ELF-1 (cell line): ENCODE measurements around the gene PCDHGC3.
"Not testable (repeated sequence)": the region's sequence is repeated elsewhere in the genome, so short reads cannot be mapped to it uniquely, and the experiment has no call there.

Experiments used
- DNase-seq: peaks from one replicate; pipeline ENCODE4 v3.0.0-alpha.2; 2016; ENCODE audit warnings: low read depth, low spot score

The PCDHGC3 gene

GRCh38 chr5:141475625-141476131 lies at the start of gene PCDHGC3:
TSS of gene PCDHGC3 (plus strand) at chr5:141475966. CDS start at chr5:141476117, 151 bp downstream.
- peak; percentile 94 for DNase-seq

DNA sequence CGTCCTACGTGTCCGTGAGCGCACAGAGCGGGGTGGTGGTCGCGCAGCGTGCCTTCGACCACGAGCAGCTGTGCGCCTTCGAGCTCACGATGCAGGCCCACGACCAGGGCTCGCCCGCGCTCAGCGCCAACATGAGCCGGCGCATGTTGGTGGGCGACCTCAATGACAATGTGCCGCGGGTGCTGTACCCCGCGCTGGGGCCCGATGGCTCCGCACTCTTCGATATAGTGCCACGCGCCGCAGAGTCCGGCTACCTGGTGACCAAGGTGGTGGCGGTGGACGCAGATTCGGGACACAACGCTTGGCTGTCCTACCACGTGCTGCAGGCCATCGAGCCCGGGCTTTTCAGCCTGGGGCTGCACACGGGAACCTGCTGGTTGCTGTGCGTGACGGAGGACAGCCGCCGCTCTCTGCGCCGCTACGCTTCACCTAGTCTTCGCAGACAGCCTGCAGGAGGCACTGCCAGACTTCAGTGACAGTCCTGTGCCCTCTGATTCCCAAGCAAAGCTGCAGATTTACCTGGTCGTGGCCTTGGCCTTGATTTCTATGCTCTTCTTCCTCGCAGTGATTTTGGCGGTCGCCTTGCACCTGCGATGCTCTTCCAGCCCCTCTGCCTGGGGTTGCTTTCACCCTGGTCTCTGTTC lies 47.9 kb upstream of the PCDHGC3 start:
- DNase-seq, result no peak

- peak; percentile 67 for DNase-seq
Measured at GRCh38 chr5:141430332-141431113, 45.2 kb upstream of the PCDHGC3 start, which contains the start of gene PCDHGA12. TSS of gene PCDHGA12 (plus strand) at chr5:141430507. CDS start at chr5:141430760, 253 bp downstream.

DNA sequence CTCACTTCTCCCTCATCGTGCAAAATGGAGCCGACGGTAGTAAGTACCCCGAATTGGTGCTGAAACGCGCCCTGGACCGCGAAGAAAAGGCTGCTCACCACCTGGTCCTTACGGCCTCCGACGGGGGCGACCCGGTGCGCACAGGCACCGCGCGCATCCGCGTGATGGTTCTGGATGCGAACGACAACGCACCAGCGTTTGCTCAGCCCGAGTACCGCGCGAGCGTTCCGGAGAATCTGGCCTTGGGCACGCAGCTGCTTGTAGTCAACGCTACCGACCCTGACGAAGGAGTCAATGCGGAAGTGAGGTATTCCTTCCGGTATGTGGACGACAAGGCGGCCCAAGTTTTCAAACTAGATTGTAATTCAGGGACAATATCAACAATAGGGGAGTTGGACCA lies 44.5 kb upstream of the PCDHGC3 start:
- no peak for DNase-seq

DNA sequence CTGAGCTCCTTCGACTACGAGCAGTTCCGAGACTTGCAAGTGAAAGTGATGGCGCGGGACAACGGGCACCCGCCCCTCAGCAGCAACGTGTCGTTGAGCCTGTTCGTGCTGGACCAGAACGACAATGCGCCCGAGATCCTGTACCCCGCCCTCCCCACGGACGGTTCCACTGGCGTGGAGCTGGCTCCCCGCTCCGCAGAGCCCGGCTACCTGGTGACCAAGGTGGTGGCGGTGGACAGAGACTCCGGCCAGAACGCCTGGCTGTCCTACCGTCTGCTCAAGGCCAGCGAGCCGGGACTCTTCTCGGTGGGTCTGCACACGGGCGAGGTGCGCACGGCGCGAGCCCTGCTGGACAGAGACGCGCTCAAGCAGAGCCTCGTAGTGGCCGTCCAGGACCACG lies 43.5 kb upstream of the PCDHGC3 start:
- not testable (repeated sequence) for DNase-seq

DNA sequence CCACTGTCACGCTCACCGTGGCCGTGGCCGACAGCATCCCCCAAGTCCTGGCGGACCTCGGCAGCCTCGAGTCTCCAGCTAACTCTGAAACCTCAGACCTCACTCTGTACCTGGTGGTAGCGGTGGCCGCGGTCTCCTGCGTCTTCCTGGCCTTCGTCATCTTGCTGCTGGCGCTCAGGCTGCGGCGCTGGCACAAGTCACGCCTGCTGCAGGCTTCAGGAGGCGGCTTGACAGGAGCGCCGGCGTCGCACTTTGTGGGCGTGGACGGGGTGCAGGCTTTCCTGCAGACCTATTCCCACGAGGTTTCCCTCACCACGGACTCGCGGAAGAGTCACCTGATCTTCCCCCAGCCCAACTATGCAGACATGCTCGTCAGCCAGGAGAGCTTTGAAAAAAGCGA lies 43.0 kb upstream of the PCDHGC3 start:
- DNase-seq, result not testable (repeated sequence)

GRCh38 chr5:141434006-141434405 lies 41.8 kb upstream of the PCDHGC3 start:
- DNase-seq, result no peak

DNA sequence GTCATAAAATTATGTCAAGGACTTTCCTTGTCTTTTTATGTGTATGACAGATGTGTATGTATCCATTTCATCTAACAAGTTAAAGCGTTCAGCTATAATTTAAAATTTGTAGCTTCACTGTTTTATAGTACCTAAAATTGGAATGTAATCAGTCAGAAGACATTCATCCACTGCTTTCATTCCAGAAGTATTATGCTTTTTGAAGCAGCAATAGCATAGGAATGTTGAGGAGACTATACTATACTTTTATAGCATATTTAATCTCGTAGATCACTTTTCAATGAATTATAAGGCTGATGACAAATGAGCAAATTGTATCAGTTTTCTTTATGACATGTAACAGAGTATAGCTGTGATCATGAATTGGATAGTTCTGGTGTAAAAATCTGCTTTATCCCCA lies 38.5 kb upstream of the PCDHGC3 start:
- DNase-seq, result no peak

GRCh38 chr5:141439411-141440141 lies 36.2 kb upstream of the PCDHGC3 start:
- peak; percentile 35 for DNase-seq

GRCh38 chr5:141440341-141440740 lies 35.4 kb upstream of the PCDHGC3 start:
- DNase-seq, result no peak

GRCh38 chr5:141441571-141442170 lies 34.1 kb upstream of the PCDHGC3 start:
- DNase-seq, result no peak

DNA sequence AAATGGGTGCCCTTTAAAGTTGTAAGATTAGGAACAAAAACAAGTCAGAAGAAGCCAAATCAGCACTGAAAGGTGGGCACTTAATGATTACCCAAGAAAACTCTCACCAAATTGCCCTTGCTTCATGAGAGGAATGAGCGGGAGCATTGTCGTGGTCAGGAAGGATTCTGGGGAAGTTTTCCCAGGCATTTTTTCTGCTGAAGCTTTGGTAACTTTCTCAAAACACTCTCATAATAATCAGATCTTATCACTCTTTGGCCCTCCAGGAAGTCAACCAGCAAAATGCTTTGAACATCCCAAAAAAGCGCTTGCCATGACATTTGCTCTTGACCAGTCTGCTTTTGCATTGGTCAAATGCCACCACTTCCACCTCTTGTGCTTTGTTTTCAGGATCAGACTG lies 10.4 kb upstream of the PCDHGC3 start:
- DNase-seq, result no peak

- DNase-seq, result peak; percentile 65
Measured at GRCh38 chr5:141476132-141476911, 556 bp downstream of the PCDHGC3 start.

DNA sequence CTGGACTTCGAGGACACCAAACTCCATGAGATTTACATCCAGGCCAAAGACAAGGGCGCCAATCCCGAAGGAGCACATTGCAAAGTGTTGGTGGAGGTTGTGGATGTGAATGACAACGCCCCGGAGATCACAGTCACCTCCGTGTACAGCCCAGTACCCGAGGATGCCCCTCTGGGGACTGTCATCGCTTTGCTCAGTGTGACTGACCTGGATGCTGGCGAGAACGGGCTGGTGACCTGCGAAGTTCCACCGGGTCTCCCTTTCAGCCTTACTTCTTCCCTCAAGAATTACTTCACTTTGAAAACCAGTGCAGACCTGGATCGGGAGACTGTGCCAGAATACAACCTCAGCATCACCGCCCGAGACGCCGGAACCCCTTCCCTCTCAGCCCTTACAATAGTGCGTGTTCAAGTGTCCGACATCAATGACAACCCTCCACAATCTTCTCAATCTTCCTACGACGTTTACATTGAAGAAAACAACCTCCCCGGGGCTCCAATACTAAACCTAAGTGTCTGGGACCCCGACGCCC lies 1.3 kb downstream of the PCDHGC3 start:
- DNase-seq, result no peak

DNA sequence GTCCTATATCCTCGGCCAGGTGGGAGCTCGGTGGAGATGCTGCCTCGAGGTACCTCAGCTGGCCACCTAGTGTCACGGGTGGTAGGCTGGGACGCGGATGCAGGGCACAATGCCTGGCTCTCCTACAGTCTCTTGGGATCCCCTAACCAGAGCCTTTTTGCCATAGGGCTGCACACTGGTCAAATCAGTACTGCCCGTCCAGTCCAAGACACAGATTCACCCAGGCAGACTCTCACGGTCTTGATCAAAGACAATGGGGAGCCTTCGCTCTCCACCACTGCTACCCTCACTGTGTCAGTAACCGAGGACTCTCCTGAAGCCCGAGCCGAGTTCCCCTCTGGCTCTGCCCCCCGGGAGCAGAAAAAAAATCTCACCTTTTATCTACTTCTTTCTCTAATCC lies 2.0 kb downstream of the PCDHGC3 start:
- DNase-seq, result no peak

GRCh38 chr5:141478321-141478945 lies 2.7 kb downstream of the PCDHGC3 start:
- DNase-seq, result peak; percentile 61

DNA sequence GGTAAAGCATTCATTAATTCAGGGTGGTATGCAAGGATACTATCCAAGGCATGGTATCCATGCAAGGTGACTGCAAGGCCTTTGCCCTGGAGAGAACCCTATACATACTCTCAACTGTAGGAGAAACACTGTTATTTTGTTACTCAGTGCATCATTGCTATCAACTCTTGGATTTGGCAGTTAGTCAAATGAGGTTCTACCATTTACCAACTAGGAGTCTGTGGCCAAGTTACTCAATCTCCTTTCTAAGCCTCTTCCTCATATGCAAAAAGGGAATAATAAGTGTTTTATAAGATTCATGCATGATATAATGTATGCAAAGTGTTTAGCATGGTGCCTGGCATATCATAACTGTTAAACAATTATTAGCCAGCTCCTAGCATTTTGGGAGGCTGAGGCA lies 4.0 kb downstream of the PCDHGC3 start:
- no peak for DNase-seq

GRCh38 chr5:141483902-141484301 lies 8.1 kb downstream of the PCDHGC3 start:
- DNase-seq, result peak; percentile 71

DNA sequence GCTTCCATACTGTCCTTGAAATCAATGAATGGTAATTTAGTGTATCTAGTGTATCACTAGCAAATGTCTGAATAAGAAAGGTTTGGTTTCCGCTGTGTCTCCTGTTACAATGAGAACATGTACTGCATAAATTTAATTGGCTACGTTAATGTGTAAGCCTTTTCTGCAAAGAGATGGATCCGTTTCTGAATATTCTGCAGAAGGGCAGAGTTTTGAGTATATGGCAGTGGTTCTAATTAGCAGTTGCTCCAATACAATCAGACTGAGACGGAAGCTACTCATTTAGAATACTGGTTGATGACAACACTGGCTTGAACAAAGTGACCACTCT lies 8.5 kb downstream of the PCDHGC3 start:
- DNase-seq, result no peak

DNA sequence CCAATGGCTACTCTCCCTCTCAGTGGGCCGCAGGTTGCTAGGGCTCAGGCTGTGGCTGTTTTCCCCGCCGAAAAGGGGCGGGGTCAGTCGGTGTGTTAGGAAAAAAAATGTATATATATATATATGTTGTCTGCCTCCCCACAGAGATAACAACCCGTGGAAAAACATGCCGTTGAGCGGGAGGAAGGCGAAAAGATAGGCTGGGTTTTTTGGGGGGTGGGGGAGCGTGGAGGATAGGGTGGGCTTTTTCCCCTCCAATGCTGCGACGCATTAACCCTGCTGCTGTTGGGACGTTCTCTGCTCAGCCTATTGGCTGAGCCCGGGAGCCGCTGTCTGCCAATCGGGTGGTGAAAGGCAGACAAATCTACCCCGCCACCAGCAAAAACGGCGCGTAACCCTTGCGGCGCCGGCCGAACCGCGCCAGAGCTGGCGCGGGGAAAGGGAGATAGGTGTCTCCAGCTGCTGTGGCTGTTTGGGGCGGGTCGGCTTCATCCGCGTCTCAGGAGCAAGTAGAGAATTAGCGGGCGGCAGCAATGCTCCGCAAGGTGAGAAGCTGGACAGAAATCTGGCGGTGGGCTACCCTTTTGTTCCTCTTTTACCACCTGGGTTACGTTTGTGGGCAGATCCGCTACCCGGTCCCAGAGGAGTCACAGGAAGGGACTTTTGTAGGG lies 9.0 kb downstream of the PCDHGC3 start, which contains the start of gene PCDHGC4:
PCDHGC4 (plus strand) TSS at position 390 of the 671 bp plus-strand sequence; CDS start at position 534, 144 bp downstream.
- DNase-seq, result peak; percentile 88
